ENCODE measurements around the gene GALNT13.

The GALNT13 gene

DNA sequence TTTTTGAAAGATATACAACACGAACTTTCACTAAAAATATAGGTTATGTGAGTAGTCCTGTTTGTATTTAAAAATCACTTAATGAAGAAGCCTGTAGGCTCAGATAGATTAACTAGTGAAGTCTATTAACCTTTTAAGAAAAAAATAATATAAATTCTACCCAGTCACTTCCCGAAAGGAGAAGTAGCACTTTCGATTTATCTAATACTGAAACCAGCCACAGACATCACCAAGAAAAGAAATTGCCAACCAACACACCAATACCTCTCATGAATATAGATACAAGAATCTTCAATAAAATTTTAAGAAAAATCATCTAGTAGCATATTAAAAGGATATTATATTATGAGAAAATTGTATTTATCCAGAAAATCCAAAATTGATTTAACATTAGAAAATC, 160.5 kb downstream of the GALNT13 start:
- no peak overlapping the region for H3K4me2 ChIP-seq (ENCODE audit: low read length)
- no peaks in the 10 kb centered on the region for H3K4me1 ChIP-seq
- H3K27ac ChIP-seq: no peak overlapping the region
- H2AFZ ChIP-seq: no peak overlapping the region
- no peaks in the 10 kb centered on the region for H3K9me3 ChIP-seq (ENCODE audit: control insufficient read depth, low read length)
- TF ChIP-seq, protein P1, sequence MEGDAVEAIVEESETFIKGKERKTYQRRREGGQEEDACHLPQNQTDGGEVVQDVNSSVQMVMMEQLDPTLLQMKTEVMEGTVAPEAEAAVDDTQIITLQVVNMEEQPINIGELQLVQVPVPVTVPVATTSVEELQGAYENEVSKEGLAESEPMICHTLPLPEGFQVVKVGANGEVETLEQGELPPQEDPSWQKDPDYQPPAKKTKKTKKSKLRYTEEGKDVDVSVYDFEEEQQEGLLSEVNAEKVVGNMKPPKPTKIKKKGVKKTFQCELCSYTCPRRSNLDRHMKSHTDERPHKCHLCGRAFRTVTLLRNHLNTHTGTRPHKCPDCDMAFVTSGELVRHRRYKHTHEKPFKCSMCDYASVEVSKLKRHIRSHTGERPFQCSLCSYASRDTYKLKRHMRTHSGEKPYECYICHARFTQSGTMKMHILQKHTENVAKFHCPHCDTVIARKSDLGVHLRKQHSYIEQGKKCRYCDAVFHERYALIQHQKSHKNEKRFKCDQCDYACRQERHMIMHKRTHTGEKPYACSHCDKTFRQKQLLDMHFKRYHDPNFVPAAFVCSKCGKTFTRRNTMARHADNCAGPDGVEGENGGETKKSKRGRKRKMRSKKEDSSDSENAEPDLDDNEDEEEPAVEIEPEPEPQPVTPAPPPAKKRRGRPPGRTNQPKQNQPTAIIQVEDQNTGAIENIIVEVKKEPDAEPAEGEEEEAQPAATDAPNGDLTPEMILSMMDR (IDR thresholded peaks at IDR 0.05): no peak
- H3K27me3 ChIP-seq (ENCODE audit: control insufficient read depth, insufficient read depth, low read length): no peaks in the 10 kb centered on the region
- H3K36me3 ChIP-seq (ENCODE audit: control insufficient read depth, insufficient read depth, low read length): no peaks in the 10 kb centered on the region
- H3K9ac ChIP-seq: no peak overlapping the region
- H3K4me3 ChIP-seq (ENCODE audit: low read depth, low read length): no peak overlapping the region
- no peaks in the 10 kb centered on the region for H3K79me2 ChIP-seq

- H3K27ac ChIP-seq: no peak overlapping the region
- no peaks in the 10 kb centered on the region for H3K79me2 ChIP-seq
- no peak overlapping the region for H2AFZ ChIP-seq
- H3K4me3 ChIP-seq (ENCODE audit: low read depth, low read length): no peak overlapping the region
- H3K27me3 ChIP-seq (ENCODE audit: control insufficient read depth, insufficient read depth, low read length): no peaks in the 10 kb centered on the region
- H3K4me2 ChIP-seq (ENCODE audit: low read length): no peak overlapping the region
- no peak overlapping the region for H3K9ac ChIP-seq
- H3K36me3 ChIP-seq (ENCODE audit: control insufficient read depth, insufficient read depth, low read length): no peaks in the 10 kb centered on the region
- H3K4me1 ChIP-seq: no peaks in the 10 kb centered on the region
- TF ChIP-seq, protein P1 (IDR thresholded peaks at IDR 0.05): no peak
- H3K9me3 ChIP-seq (ENCODE audit: control insufficient read depth, low read length): peaks cover 3% of the 10 kb centered on the region
Observed at GRCh38 chr2:154046493-154046892, 174.8 kb downstream of the GALNT13 start.

GRCh38 chr2:154048905-154049304, 177.2 kb downstream of the GALNT13 start:
- Histone ChIP-seq H3K27me3 (ENCODE audit: control insufficient read depth, insufficient read depth, low read length) (no peaks in the 10 kb centered on the region), H3K27ac (no peak overlapping the region), H3K9ac (no peak overlapping the region), H3K4me3 (ENCODE audit: low read depth, low read length) (no peak overlapping the region), H3K4me1 (no peaks in the 10 kb centered on the region), H3K4me2 (ENCODE audit: low read length) (no peak overlapping the region), H3K79me2 (no peaks in the 10 kb centered on the region), H3K36me3 (ENCODE audit: control insufficient read depth, insufficient read depth, low read length) (no peaks in the 10 kb centered on the region), H2AFZ (no peak overlapping the region), H3K9me3 (ENCODE audit: control insufficient read depth, low read length) (peaks cover 3% of the 10 kb centered on the region)
- TF ChIP-seq, protein P1 (IDR thresholded peaks at IDR 0.05): no peak

DNA sequence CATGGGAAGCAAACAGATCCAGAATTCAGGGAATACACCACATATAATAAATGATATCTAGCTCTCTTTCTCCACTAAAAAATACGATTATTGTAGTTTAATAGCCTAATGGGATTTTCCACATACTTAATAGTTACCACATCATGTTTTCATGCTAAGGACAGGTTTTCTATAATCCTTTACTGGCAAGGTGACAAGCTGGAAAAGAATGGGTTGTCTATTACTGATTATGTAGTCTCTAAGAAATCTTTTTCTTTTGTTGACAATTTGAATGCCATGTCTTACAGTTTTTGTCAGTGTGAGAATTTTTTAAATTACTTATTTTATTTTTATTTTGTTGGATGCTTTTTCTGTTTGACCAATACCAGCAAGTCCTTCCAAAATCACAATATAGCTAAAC, 177.8 kb downstream of the GALNT13 start:
- H3K4me2 ChIP-seq (ENCODE audit: low read length): no peak overlapping the region

DNA sequence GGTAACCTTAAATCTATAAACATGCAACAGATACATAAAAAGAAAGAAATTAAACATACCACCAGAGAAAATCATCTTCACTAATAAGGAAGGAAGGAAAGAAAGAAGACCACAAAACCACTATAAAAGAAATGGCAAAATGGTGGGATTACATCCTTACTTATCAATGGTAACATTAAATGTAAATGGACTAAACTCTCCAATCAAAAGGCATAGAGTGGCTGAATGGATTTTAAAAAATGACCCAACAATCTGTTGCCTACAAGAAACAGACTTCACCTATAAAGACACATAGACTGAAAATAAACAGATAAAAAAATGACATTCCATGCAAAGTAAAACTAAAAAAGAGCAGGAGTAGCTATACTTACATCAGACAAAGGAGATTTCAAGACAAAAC, 195.4 kb downstream of the GALNT13 start:
- Histone ChIP-seq H3K79me2 (no peaks in the 10 kb centered on the region), H3K9me3 (ENCODE audit: control insufficient read depth, low read length) (no peaks in the 10 kb centered on the region)

More for the DNA sequence above, 177.8 kb downstream of the GALNT13 start:
- H3K9me3 ChIP-seq (ENCODE audit: control insufficient read depth, low read length): peaks cover 3% of the 10 kb centered on the region
- H2AFZ ChIP-seq: no peak overlapping the region
- H3K27ac ChIP-seq: no peak overlapping the region
- H3K4me1 ChIP-seq: no peaks in the 10 kb centered on the region
- TF ChIP-seq, protein P1 (IDR thresholded peaks at IDR 0.05): no peak
- no peaks in the 10 kb centered on the region for H3K27me3 ChIP-seq (ENCODE audit: control insufficient read depth, insufficient read depth, low read length)
- no peaks in the 10 kb centered on the region for H3K36me3 ChIP-seq (ENCODE audit: control insufficient read depth, insufficient read depth, low read length)
- no peak overlapping the region for H3K4me3 ChIP-seq (ENCODE audit: low read depth, low read length)
- H3K79me2 ChIP-seq: no peaks in the 10 kb centered on the region
- H3K9ac ChIP-seq: no peak overlapping the region

More for the DNA sequence above, 195.4 kb downstream of the GALNT13 start:
- Histone ChIP-seq H3K4me3 (ENCODE audit: low read depth, low read length) (no peak overlapping the region), H2AFZ (no peak overlapping the region), H3K4me1 (no peaks in the 10 kb centered on the region), H3K4me2 (ENCODE audit: low read length) (no peak overlapping the region), H3K36me3 (ENCODE audit: control insufficient read depth, insufficient read depth, low read length) (no peaks in the 10 kb centered on the region), H3K9ac (no peak overlapping the region), H3K27me3 (ENCODE audit: control insufficient read depth, insufficient read depth, low read length) (no peaks in the 10 kb centered on the region), H3K27ac (no peak overlapping the region)
- TF ChIP-seq, protein P1 (IDR thresholded peaks at IDR 0.05): no peak

Data from parathyroid adenoma (tissue), 2 donors.